MV-4-11 (cell line): Measurements from ENCODE around the gene EDIL3.

Experiments used
- DNase-seq: peaks from one replicate; lab custom pipeline; 2025; lab: John Stamatoyannopoulos, UW

The EDIL3 gene

DNA sequence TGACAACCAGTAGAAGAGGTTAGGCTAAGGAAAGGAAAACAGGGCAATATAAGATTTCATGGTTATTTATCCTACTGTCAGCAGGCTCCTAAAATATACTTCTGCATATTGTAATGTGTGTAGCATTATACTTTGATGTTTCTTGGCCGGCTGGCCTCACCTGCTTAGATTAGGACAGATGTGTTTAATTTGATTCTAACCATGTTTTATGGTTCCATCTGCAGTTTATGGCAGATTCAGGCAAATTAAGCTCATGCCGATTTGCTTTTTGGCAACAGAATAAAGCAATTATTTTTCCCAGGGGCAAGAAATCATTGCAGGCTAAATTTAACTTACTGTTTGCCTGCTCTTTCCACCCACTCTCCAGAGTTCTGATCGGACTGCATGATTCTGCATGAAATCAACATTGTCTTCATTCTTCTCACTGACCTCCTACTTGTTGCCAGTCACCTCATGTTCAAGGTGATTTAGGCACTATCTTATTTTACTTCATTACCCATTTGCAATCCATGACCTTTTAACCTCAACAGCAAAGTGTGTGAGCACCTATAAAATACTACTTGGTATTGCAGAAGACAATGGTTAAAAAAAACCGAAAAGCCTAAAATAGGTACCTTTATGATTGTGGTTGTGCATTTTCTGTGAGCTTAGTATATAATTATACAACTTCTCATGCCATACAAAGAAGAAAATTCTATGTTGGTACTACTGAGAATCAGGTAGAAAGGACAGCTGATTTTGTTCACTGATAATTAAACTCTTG is 125.2 kb downstream of the EDIL3 start:
- no peak for DNase-seq

DNA sequence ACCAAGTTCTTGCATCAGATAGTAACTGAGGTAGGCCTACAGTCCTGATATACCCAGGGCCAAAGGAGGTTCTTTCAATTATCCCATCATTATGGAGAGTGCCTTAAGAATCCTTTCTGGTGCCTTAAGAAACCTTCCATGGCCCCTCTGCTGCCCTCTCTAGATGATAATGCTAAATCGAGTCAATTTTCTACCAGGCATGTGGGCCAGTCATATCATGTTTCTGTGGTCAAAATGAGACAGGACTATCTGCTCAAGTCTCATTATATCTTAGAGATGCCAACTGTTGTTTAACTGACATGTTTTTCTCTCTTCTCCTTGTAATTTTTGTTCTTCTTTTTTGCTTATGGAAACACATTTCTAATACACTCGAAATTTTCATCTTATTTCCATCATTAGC is 127.6 kb downstream of the EDIL3 start:
- DNase-seq: no peak

GRCh38 chr5:84255315-84255714 is 129.4 kb downstream of the EDIL3 start:
- peak; percentile 19 for DNase-seq

DNA sequence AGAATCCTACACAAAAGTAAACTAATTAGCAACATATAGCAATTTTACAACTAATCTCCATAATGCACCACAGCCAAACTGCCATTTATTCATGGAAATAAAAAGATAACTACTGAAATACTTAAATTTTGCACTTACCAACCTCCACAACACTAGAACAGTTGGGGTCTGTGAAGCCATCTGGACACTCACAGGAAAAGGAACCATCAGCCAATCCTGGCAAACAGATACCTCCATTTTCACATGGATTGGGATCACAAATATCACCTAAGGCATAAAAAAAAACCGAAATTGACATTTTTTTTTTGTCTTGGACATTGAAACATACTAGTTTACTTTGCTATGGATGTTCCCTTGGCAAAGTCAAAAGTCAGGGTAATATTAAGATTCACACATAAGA is 130.7 kb downstream of the EDIL3 start:
- DNase-seq: no peak

GRCh38 chr5:84251503-84251902 is 133.2 kb downstream of the EDIL3 start:
- DNase-seq: no peak

GRCh38 chr5:84249918-84250630 is 134.6 kb downstream of the EDIL3 start:
- DNase-seq: no peak

DNA sequence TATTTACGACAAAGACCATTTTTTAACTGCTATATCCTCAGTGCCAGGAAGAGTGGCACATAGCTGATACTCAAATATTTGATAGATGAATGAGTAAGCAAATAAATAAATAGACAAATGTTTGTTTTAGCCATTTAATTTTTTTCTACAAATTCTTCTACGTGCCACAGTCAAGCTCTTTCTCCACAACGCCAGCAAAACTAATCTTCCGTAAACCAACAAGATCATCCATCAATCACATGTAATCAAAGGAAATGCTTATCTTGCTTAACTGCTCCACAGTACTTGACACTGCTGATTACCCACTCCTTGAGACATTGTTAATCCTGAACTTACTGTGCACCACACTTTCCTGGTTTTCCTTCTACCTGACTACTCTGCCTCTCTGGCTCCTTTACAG is 136.7 kb downstream of the EDIL3 start:
- DNase-seq: no peak

- no peak for DNase-seq
These were observed 142.4 kb downstream of the EDIL3 start for GRCh38 chr5:84242286-84242685.

- no peak for DNase-seq
These were observed 145.2 kb downstream of the EDIL3 start for GRCh38 chr5:84239494-84239893.

- DNase-seq: no peak
These were observed 147.6 kb downstream of the EDIL3 start for GRCh38 chr5:84237126-84237525.

DNA sequence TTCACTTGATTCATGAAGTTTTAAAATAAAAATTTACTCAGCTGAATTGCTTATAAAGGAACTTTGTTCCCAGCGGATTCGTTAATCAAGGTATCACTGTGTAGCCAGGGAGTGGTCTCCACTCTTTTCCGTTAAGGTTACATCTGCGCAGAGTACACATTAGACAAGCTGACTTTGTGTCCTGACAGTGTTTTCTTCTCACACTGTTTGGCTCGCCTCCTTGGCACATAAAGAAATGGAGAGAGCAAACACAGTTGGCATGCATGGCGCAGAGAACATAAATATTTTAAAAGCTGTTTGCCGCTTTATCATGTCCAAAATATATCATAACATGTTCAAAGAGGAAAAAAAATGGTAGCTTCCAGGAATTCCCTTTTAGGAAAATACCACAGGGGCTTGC is 153.2 kb downstream of the EDIL3 start:
- no peak for DNase-seq

DNA sequence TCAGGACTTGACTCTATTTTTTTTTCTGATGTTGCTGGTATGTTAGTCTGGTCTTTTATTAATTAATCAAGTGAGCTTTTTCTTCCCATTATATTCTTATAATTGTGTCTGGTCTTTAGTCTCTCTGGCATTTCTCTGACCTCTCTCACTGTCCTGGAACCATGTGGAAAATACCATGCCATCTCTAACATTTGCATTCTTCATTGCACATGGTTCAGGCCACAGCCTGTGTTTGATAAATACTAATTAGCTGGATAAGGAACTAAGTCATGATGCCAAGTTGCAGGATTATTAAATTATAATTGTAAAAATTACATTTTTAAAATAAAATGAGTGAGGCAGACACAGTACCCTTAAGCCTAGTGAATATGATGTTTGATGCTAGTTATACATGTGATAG is 155.6 kb downstream of the EDIL3 start:
- no peak for DNase-seq

GRCh38 chr5:84228266-84228665 is 156.4 kb downstream of the EDIL3 start:
- DNase-seq: no peak

- no peak for DNase-seq
These were observed 157.4 kb downstream of the EDIL3 start for GRCh38 chr5:84227236-84227635.

DNA sequence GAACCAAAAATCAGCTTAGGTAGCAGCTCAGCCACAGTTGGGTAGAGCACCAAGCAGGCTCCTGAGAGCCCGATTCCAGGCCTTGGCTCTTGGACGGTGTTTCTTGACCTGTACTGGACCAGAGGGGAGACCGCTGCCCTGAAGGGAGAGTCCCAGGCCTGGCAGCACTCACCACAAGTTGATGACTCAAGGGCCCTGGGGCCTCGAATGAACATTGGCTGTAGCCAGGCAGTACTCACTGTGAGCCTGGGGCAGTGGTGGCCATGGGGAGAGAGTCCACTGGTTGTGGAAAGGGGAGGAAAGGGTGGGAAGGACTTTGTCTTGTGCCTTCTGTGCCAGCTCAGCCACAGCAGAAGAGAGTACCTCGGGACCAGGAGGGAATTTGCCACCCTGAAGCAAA is 166.1 kb downstream of the EDIL3 start:
- DNase-seq: no peak

DNA sequence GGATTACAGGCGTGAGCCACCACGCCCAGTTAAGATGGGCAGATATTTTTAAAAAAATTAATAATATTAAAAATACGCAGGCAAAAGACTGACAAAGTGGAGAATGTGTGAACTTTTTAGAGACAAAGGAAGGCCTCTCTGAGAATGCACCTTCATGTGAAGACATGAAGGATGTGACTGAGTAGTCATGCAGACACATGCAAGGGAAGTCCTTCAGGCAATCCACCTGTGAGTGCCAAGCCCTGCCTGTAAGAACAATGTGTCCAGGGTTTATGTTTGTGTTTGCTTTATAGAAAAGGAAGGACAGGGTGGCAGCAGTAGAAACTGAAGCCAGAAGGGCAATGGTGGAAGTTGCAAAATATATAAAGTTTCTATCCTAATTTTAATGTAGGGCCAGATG is 169.2 kb downstream of the EDIL3 start:
- DNase-seq: no peak

DNA sequence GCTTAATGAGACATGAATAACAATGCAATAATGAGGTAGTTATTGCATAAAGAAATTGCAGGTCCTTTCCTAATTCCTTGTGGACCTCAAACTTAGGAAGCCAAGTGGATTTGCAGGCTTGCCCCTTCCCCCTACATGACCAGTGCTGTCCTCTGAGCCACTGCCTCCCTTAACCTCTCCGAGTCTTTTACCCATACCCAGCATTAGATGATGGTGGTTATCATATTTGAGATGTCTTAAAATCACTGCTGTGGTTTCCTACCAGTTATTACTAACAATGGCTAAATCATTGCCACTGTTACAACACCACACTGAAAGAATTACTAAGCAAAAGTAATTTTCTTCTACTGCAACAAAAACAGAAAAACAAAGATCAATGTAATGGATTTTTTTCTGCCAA is 170.8 kb downstream of the EDIL3 start:
- DNase-seq: no peak

DNA sequence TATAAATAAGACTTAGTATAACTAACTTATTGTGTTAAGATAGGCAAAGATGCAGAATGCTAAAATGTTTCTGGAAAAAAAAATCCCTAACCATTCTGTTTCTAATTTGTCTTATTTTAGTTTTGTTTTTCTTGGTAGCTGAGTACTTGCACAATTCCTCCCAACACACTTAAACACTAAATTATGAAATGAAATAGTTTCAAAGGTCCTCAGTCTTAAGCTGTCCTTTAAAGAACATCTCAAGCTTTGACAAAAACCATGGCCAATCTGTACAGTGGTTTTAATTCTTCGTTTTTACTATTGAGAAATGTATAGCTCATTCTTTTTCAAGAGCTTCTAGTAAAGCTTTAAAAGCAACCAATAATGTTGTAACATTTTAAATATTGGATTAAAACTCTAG is 171.5 kb downstream of the EDIL3 start:
- no peak for DNase-seq

- no peak for DNase-seq
These were observed 179.9 kb downstream of the EDIL3 start for GRCh38 chr5:84204772-84205171.

- DNase-seq: no peak
These were observed 182.5 kb downstream of the EDIL3 start for GRCh38 chr5:84202136-84202535.

GRCh38 chr5:84197538-84197937 is 187.1 kb downstream of the EDIL3 start:
- DNase-seq: peak; percentile 89

DNA sequence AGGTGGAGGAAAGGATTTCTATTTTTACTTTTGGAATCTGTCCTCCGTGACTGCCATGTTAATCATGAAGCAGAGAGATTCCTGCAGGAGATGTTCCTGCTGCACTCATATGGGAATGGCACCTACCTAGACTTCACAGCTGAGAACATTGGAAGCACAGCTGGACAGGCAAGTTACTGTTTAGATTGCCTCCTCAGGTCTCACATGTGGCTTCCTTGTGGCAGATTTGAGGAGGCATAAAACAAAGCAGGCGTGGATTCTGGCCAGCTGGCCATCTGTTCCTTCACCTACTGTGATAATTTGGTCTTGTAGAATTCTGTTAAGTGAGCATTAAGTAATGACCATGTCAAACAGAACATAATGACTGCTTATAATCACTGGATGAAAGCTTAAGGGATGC is 193.4 kb downstream of the EDIL3 start:
- DNase-seq: no peak

GRCh38 chr5:84184857-84185256 is 199.8 kb downstream of the EDIL3 start:
- no peak for DNase-seq

DNA sequence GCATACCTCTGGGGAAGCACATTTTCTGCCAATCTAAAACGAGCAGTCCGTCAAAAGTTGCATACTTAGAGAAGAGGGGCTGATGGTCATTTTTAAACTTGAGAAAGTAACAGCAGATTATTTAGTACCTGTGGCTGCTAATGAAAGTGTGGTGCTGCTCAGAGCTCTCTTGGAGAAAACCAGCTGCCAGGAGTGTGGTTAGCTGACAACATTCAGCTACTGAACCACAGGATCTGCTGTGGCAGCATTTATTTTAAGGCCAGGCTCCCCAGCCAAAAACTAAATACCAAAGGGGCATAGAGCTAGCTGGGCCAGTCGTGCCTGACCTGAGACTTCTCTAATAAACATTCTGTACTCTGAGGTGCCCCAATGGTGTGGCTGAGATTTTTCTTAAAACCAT is 203.6 kb downstream of the EDIL3 start:
- no peak for DNase-seq
